Inferior parietal cortex (tissue), 1 donor: ENCODE measurements around the gene STMN3.
"Not testable (repeated sequence)": the region's sequence is repeated elsewhere in the genome, so short reads cannot be mapped to it uniquely, and the experiment has no call there.

ENCODE experiments used
- DNase-seq: peaks from one replicate; pipeline ENCODE4 v3.0.0-alpha.2; 2016; ENCODE audit errors: extremely low spot score

Gene STMN3

DNA sequence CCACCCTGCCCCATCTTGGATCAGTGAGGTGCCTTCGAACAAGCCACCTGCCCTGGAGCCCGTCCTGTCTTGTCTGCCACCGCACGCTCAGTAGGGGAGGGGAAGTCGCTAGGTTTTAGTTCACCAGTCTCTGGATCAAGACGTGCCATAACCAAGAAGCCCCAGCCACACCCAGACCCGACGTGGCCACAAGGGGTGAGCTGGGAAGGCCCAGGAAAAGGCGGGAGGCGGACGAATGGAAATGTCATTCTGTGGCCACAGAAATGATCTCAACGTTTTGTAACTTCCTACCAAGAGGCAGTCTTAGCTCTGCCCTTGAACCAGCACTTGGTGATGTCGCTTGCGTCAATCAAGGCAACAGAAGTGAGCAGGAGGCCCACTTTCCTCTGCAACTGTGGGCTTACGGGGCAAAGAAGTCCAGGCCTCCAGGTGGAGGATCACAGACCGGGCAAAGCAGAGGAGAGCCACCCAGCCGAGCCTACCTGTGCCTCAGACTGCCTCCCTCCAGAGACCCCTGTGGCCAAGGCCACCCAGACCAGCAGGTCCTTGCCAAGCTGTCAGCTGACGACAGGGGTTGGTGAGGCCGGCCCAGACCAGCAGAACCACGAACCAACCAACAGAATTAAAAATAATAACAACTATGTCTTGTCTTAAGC is 40.8 kb downstream of the STMN3 start:
- no peak for DNase-seq

DNA sequence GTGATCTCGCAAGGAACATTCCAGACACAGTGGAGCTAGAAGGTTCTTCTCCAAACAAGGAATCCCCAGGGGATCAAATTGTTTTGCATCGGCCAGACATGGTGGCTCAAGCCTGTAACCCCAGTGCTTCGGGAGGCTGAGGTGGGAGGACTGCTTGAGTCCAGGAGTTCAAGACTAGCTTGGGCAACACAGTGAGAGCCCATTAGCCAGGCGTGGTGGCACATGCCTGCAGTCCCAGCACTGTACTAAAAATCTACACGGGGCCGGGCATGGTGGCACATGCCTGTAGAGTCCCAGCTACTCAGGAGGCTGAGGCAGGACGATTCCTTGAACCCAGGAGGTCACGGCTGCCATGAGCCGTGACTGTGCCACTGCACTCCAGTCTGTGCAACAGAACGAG is 41.6 kb downstream of the STMN3 start:
- DNase-seq, result no peak

- no peak for DNase-seq
Measured at GRCh38 chr20:63610581-63611435, 42.4 kb downstream of the STMN3 start.

DNA sequence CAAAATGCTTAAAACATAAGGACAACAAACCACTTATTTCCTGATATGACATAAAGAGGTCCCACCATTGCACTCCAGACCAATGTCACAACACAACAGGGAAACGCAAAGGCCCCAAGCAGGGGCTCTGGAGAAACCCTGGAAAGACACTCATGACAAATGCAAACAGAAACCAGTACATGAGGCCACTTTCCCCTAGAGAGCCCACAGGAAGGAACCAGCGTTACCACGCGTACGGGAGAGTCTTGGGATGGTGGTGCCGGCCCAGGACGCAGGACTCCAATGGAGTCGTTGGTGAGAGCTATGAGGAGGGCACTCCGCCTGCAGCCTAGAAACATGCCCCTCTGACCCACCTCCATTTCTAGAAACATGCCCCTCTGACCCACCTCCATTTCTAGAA is 46.5 kb downstream of the STMN3 start:
- no peak for DNase-seq

- no peak for DNase-seq
Measured at GRCh38 chr20:63602321-63602720, 50.9 kb downstream of the STMN3 start.

GRCh38 chr20:63601679-63602078 is 51.5 kb downstream of the STMN3 start:
- not testable (repeated sequence) for DNase-seq

- DNase-seq, result no peak
Measured at GRCh38 chr20:63599396-63600050, 53.7 kb downstream of the STMN3 start.

DNA sequence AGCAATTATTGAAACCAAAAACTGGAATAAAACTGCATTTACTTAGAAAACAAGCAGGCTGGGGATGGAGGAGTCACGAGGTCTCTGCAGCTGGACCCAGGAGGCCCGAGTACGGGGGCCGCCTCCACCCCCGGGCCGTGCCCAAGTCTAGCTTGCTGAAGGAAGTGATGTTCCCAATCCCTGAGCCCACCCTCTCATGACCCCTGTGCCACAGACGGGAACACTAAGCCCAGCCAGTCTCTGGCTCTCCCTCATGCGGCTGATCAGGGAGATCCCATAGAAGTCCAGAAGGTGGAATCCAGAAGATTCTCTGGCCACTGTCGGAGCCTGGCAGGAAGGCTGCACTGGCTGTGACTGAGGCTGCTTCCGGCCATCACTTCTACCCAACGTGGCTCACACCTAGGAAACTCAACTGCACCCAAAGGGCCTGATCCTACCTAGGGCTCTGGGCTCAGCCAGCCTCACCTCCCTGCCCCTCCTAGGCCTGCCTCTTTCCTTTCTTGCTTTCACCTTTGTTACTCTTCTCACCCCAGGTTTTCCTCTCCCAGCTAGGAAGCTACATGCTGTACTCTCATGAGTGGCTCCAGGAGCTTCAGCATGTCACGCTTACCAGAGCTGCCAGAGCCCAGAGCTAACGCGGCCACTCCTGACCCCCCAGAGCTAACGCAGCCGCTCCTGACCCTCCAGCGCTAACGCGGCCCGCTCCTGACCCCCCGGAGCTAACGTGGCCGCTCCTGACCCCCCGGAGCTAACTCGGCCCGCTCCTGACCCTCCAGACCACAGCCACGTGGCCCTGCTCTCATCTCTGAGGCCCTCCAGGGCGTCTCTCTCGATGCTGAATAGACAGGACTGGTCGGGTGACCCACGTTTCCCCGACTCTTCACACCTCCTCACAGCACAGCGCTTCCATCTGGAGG is 54.5 kb downstream of the STMN3 start:
- no peak for DNase-seq

DNA sequence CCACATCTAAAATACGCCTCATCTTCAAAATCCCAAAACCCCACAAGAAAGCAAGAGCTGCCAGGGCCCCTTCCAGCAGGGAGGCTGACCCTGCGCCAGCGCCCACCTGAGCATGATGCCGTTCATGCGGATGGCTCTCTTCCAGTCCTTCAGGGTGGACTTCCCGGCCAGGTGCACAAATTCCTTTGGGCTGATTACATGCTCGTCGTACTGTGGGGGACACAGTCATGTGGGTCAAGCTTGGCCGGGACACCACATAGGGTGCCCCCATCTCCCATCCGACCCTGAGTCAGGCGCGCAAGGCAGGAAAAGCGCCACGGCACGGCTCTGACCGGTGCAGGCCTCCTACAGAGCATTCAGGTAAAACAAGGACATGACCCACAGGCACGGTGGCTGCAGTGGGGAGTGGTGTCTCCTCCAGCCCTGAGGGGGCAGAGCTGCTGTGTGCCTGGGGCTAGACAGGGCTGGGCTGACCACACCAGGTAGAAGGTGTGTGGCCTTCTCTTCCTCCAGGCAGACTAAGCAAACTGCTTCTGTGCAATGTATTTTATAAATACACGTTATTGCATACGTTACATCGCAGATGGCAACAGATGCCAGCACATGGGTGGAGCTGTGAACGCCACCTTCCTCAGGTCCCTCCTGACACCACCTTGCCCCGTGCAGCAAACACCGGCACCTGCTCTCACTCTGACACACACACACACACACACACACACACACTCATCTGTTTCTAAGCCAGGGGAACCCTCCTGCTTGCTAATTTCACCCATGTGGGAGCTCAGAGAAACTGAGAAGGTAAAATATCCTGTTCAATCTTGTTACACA is 55.4 kb downstream of the STMN3 start:
- no peak for DNase-seq

GRCh38 chr20:63596423-63596822 is 56.8 kb downstream of the STMN3 start:
- DNase-seq, result no peak

DNA sequence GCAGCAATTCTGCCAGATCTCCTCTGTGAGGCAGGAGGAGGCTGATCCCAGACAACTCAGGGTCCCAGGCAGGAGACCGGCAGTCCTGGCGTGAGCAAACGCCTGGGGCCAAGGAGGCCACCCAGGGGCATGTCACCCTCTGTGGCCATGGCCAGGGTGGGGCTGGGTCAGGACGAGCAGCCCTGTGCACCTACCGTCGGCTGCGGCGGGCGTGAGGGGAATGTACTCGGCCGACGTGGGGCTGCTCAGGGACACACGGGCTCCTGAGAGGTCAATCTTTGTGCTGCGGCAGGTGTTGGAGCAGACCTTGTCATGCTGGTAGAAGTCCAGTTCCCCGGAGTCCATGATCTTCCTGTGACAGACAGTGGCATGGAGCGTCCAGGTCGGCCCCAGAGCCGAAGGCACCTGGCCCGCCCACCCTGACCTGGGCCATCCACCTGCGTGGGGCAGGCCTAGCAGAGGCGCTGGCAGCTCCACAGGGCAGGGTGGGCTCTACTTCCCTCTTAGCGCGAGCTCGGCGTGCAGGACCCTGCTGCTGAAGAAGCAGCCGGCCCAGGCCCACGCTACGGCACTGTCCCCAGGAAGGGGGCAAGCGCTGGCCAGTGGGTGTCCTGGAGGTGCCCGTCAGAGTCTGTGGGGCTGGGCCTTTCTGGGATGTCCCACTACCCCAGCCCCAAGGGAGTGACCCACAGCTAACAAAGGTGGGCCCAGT is 57.7 kb downstream of the STMN3 start:
- DNase-seq, result no peak

GRCh38 chr20:63594043-63594561 is 59.1 kb downstream of the STMN3 start:
- no peak for DNase-seq

DNA sequence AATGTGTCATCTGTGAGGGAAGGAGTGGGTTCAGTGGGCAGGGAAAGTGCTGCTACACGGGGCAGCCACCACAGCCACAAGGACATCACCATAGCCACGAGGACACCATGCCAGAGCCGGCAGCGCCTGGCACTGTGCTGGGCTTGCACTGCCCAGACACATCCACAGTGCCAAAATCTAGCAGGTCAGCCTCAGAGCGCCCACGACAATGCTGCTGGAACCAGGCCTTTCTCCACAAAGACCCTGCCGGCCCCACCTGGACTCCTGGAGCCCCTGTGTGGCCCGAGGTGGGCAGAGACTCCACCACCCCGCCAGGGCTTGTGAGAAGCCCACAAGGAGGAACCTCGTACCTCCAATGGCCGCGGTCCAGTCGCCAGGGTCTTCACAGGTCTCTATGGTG is 60.6 kb downstream of the STMN3 start:
- DNase-seq, result no peak

DNA sequence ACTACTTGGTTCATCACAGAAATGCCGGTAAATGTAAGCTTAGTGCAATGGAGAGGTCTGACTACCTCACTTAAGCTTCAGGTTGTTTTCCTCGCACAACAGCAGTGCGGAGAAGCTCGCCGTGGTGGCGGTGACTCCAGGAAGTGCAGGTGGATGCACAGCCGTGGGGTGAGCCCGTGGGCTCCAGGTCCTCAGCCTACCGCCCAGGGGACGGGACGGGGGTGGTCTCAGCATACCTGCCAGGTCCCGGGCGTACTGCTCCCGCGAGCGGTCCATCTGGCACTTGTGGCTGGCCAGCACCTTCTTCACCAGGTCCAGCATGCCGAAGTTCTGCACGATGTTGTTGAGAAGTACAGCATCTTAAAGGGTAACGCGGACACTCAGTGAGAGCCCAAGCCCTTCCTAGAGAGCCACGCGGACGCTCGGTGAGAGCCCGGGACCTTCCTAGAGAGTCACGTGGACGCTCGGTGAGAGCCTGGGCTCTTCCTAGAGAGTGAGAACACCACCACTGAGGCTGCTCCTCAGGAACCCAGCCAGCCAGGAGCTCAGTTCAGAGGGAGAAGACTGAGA is 61.4 kb downstream of the STMN3 start:
- DNase-seq, result no peak

DNA sequence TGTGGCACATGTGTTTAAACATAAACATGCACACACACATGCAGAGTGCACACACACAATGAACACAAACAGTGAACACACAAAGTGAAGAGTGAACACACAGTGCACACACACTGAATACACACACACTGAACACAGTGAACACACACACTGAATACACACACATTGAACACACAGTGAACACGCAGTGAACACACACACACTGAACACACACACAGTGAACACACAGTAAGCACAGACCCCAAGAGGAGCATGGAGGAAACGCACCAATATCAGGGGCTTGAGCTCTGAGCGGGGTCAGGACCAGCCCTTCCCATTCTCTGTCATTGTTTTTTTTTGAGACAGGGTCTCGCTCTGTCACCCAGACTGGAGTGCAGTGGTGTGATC is 62.1 kb downstream of the STMN3 start:
- DNase-seq, result no peak

- no peak for DNase-seq
Measured at GRCh38 chr20:63590218-63591146, 62.7 kb downstream of the STMN3 start.
